ENCODE measurements around the gene COL13A1.

DNA sequence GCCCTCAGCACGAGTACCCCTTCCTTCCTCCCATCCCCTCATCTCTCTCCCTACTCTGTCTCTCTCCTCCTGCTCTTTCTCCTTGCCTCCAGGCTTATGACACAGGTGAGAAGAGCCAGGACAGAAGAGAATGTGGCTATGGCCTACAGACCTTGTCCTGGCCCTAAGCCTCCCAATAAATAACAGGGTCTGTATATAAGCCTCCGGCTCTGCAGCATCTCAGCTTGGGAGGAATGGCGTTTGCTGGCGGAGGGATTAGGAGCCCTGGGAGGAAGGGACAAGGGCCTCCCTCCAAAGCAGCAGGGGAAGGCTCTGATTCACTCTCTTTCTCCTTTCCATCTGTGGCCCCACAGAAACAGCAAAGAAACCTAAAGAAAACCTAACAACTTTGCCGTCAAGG is 45.8 kb downstream of the COL13A1 start:
- TF ChIP-seq, protein P1, sequence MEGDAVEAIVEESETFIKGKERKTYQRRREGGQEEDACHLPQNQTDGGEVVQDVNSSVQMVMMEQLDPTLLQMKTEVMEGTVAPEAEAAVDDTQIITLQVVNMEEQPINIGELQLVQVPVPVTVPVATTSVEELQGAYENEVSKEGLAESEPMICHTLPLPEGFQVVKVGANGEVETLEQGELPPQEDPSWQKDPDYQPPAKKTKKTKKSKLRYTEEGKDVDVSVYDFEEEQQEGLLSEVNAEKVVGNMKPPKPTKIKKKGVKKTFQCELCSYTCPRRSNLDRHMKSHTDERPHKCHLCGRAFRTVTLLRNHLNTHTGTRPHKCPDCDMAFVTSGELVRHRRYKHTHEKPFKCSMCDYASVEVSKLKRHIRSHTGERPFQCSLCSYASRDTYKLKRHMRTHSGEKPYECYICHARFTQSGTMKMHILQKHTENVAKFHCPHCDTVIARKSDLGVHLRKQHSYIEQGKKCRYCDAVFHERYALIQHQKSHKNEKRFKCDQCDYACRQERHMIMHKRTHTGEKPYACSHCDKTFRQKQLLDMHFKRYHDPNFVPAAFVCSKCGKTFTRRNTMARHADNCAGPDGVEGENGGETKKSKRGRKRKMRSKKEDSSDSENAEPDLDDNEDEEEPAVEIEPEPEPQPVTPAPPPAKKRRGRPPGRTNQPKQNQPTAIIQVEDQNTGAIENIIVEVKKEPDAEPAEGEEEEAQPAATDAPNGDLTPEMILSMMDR (IDR thresholded peaks at IDR 0.05 in 4 of 5, conservative IDR thresholded peaks at IDR 0.05 in 1 of 5), result no peak
- TF ChIP-seq POLR2A (IDR thresholded peaks at IDR 0.05), result no peak
